SH-SY5Y (cell line): ENCODE measurements around the gene NBAS.

Experiments
- GATA2 ChIP-seq: IDR thresholded peaks from 2 replicates; pipeline ENCODE4 v1.6.1; 2011; ENCODE audit warnings: mild to moderate bottlenecking, low read depth, low read length
- GATA3 ChIP-seq: IDR thresholded peaks from 2 replicates; pipeline ENCODE4 v1.6.1; 2011; ENCODE audit warnings: low read depth, mild to moderate bottlenecking, low read length, moderate library complexity

The NBAS gene

DNA sequence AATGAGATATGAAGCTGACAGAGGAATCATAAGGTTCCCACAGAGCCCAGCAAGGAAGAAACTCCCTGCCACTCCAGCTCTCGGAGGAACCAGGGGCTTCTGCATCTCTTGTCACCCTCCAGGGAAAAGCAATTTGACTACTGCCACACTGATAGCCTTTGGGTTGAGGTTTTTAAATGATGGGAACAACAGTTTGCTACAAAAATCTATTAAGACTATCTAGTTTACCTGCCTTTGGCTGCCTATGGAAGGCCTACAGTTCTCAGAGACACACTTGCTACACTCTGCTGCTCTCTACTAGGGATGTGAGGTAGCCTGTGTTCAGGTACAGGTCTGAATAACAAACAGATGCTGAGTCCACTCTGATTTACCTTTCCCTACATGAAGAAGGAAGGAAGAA, 161.9 kb downstream of the NBAS start:
- TF ChIP-seq GATA2 (no peak), GATA3 (no peak)

- TF ChIP-seq GATA3 (no peak), GATA2 (no peak)
Observed at GRCh38 chr2:15391751-15392150, 169.4 kb downstream of the NBAS start.

- TF ChIP-seq GATA2 (no peak), GATA3 (no peak)
Observed at GRCh38 chr2:15389895-15390294, 171.2 kb downstream of the NBAS start.

- TF ChIP-seq GATA2 (no peak), GATA3 (no peak)
Observed at GRCh38 chr2:15389326-15389700, 171.8 kb downstream of the NBAS start.

GRCh38 chr2:15388406-15389325, 172.5 kb downstream of the NBAS start:
- TF ChIP-seq GATA2 (no peak), GATA3 (no peak)

DNA sequence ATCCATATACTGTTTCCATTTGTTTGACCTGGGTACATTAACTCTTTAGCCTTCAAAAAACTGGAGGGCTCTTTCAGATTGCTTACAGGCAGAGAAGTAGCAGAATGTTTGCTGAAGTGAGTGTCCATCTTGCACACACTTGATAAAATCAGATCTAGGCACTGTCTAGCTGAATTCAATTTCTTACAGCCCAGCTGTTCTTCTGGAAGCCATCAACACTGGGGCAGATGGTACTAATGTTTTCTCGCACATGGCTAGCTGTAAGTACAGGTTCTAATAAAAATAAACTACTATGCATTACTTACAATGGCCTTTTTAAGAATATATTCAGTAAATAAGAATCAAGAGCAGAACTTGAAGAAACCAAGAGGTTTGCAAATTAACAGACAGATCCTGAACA, 175.9 kb downstream of the NBAS start:
- TF ChIP-seq GATA3 (peak; percentile 97), GATA2 (peak; percentile 96)

- TF ChIP-seq GATA2: peak; percentile 76
- peak; percentile 77 for TF ChIP-seq GATA3
Observed at GRCh38 chr2:15383695-15384350, 177.3 kb downstream of the NBAS start.

DNA sequence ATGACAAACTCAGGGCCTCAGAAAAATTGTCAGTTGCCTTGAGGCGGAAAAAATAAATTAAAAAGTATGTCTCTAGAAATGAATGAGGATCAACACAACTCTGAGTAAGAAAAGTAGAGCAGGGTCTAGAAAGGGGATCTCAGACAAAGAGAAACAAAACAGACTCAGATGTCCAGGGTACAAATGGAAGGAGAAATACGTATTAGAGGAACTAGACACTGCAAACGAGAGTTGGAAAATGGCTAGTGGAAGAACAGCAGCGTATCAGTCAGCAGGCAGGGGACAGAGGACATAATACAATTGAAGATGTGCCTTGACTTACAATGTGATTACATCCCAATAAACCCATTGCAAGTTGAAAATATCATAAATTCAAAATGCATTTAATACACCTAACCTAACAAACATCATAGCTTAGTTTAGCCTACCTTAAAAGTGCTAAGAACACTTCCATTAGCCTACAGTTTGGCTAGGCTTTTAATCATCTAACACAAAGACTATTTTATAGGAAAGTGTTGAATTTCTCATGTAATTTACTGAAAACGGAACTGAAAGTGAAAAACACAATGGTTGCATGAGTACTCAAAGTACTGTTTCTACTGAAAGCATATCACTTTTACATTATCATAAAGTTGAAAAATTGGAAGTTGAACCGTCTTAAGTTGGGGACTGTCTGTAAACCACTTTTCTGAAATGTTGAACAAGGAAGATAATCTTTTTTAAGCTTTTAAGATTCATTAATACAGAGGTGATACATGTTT, 182.8 kb downstream of the NBAS start:
- TF ChIP-seq GATA3 (no peak), GATA2 (no peak)

GRCh38 chr2:15377202-15377601, 183.9 kb downstream of the NBAS start:
- no peak for TF ChIP-seq GATA2
- TF ChIP-seq GATA3: no peak

- no peak for TF ChIP-seq GATA2
- TF ChIP-seq GATA3: no peak
Observed at GRCh38 chr2:15372019-15372418, 189.1 kb downstream of the NBAS start.

GRCh38 chr2:15369129-15369528, 192.0 kb downstream of the NBAS start:
- TF ChIP-seq GATA2: no peak
- no peak for TF ChIP-seq GATA3

- no peak for TF ChIP-seq GATA2
- no peak for TF ChIP-seq GATA3
Observed at GRCh38 chr2:15367715-15368114, 193.4 kb downstream of the NBAS start.

DNA sequence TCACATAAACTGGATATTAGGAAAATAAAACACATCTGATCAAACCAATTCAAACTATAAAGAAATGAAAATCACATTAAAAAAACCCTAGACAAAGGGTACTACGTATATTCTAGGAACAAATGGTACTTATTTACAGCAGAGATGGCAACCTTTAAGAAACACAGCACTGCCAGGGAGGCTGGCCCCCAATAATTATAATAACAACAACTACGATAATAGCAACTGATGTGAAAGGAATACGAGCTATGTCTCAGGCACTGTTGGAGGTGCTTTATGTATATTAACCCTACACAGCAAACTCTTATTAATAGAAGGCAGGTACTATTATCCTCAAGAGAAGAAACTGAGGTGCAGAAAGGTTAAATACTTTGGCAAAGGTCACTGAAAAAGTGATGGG, 193.9 kb downstream of the NBAS start:
- no peak for TF ChIP-seq GATA3
- no peak for TF ChIP-seq GATA2

DNA sequence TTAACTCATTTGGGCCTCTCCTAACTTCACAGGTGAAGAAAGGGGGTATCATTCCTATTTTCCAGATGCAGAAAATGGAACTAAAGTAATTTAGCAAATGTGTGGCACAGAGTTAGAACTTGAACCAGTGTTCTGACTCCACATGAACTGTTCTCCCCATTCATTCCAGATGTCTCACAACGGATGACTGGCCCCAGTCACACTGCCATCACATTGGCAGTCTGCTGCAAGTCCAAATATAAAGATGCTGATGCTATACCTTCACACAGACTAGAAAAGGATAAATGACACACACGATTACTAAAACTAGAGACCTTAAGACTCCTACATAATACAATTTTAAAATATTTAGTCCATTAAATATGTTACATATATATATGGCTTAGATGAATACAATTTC, 195.7 kb downstream of the NBAS start:
- no peak for TF ChIP-seq GATA2
- no peak for TF ChIP-seq GATA3
